K562 treated with DMSO at 1 percent for 24 hours (cell line): Measurements from ENCODE around the gene FANCD2. TPM values are rescaled to one million over a fixed set of nuclear protein-coding genes. Genes with fewer than 3 reads are reported as not detected.

ENCODE experiments used
- total RNA-seq: library from RNA; unstranded; fragments of 300-600 nt; gene quantifications from 2 replicates; pipeline ENCODE4 v1.2.3, GENCODE V29; 2022; ENCODE audit warnings: low read depth; ENCODE audit not compliant: insufficient read depth

The FANCD2 gene
- 34.1 and 54.1 TPM in 2 replicates for total RNA-seq

DNA sequence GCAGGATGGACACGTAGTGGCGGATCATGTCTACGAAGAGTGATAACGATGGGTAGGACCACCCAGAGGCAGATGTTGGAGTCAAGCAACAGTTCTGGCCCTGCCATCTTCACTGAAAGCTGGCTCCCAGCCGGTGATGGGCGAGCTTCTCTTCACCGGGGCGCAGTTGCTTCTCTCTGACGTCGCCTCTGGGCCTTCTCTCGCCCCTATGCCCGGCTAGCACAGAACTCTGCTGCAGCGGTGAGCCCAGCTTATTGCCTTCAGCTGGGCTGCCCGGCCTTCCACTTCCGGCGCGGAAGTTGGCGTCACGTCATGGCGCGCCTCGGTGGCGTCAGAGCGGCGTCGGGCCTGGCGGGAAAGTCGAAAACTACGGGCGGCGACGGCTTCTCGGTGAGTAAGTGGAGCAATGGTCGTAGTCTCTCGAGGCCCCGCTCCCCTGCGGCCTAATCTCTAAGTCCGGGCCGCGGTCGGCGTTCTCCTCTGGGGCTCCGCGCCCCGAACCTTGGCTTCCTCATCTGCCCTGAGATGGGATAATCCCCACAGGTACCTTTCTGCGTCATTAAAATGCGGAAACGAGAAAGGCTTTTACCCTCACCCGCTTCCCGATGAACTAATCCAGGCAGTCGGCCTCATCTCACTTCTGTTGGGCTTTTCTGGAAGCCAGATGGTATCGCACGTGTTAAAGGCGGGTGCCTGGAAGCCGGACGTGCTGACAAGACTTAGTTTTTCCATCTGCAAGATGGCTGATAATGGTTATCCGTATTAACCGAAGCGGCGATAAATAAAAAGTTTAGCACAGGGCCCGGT is at the start of gene FANCD2:
Gene FANCD2 (plus strand): TSS at position 354 of the 807 bp plus-strand sequence. CDS start 2,221 bp downstream, outside the sequence.

DNA sequence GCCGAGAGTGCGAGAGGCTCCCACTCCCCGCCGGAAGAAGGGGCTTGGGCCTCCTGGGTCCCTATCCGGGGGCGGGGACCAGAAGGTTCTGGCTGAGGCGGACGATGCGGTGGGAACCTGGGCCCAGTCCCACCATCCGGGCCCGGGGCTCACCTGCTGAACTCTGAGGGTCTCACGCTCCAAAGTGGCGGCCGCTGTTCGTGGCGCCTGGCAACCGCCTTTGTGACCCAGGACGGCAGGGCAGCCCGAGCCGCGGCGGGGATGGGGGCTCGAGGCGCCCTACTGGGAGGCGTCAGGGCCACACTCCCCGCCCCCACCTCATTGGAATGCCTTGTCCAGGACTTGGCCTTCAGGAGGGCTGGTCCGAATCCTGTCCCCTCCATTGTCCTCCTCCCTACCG is 81.9 kb downstream of the FANCD2 start, which contains the start of gene FANCD2OS:
Gene FANCD2OS (minus strand): TSS at position 165 of the 400 bp plus-strand sequence. CDS start 3,481 bp downstream, outside the sequence.

DNA sequence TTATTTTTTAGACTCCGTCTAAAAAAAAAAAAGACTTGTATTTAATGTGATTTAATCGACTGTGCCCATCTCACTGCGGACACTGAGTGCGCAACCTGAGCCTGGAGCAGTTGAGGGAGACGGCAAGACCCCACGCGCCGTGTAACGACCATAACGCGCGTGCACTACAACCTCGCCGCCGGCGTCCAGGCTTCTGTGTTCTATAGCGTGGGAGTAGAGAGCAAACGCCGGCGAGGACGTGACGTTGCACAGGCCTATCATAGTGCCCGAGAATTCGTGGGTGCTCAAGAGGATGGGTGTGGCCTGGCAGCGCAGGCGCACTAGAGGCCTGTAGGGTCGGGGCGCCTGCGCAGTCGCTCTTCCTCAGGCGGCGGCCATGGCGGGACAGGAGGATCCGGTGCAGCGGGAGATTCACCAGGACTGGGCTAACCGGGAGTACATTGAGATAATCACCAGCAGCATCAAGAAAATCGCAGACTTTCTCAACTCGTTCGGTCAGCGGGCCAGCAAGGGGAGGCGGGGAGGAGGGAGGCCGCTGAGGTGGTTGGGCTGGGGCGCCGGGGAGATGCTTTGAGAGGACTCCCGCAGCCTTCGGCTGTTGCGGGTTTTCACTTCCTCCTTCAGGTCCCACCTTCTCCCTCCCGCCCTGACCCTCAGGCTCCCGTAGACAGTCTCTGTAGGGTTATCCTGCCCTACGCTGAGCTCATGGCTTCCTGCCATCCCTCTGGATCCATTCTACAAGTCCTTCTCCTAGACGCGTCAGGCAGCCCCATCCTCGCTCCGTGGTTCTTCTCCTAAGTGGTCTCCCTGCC is 89.3 kb downstream of the FANCD2 start, which contains the start of gene BRK1:
Gene BRK1 (plus strand): TSS at position 350 of the 812 bp plus-strand sequence. CDS start 27 bp downstream, at position 377.

Other genes with a start within 250 kb of the FANCD2 start
- gene TADA3, start 234.0 kb upstream of the FANCD2 start, total RNA-seq: 122 and 125 TPM in 2 replicates
- 41.9 and 49.5 TPM in 2 replicates for gene ARPC4, start 233.4 kb upstream of the FANCD2 start, total RNA-seq
- gene TTLL3, start 216.2 kb upstream of the FANCD2 start, total RNA-seq: 57.5 and 59.2 TPM in 2 replicates
- 110 and 113 TPM in 2 replicates for gene RPUSD3, start 182.4 kb upstream of the FANCD2 start, total RNA-seq
- not detected in 2 replicates for gene CIDEC, start 146.2 kb upstream of the FANCD2 start, total RNA-seq
- gene JAGN1, start 135.8 kb upstream of the FANCD2 start, total RNA-seq: 63.6 and 67.0 TPM in 2 replicates
- 0.30 and 0.50 TPM in 2 replicates for gene IL17RE, start 123.6 kb upstream of the FANCD2 start, total RNA-seq
- gene IL17RC, start 109.3 kb upstream of the FANCD2 start, total RNA-seq: 47.0 and 49.0 TPM in 2 replicates
- 28.5 and 31.8 TPM in 2 replicates for gene CRELD1, start 92.6 kb upstream of the FANCD2 start, total RNA-seq
- 3.8 and 4.1 TPM in 2 replicates for gene PRRT3, start 74.0 kb upstream of the FANCD2 start, total RNA-seq
- 46.7 and 52.2 TPM in 2 replicates for gene EMC3, start 39.6 kb upstream of the FANCD2 start, total RNA-seq
- not detected in 2 replicates for gene FANCD2OS, start 81.8 kb downstream of the FANCD2 start, total RNA-seq
- 219 and 222 TPM in 2 replicates for gene BRK1, start 89.2 kb downstream of the FANCD2 start, total RNA-seq
- 89.7 and 91.5 TPM in 2 replicates for gene VHL, start 115.3 kb downstream of the FANCD2 start, total RNA-seq
- 9.7 and 10.1 TPM in 2 replicates for gene IRAK2, start 138.5 kb downstream of the FANCD2 start, total RNA-seq
- 31.4 and 35.3 TPM in 2 replicates for gene TATDN2, start 222.0 kb downstream of the FANCD2 start, total RNA-seq